OCI-LY7 (cell line): ENCODE measurements around the gene MRAS.

Experiments used
- EZH2phosphoT487 ChIP-seq: fragments of 200-600 bp; sonication (generic); IDR thresholded peaks from 2 replicates; pipeline ENCODE4 v1.6.1; 2018; ENCODE audit warnings: low read depth, borderline replicate concordance, mild to moderate bottlenecking, mixed run types, antibody characterized with exemption, low read length, moderate library complexity, mixed read lengths
- TF ChIP-seq, protein P1 (sequence below): fragments of 200-600 bp; sonication (generic); conservative IDR thresholded peaks from 2 replicates; pipeline ENCODE4 v1.5.1; 2014; ENCODE audit warnings: mild to moderate bottlenecking, antibody characterized with exemption, low read length, moderate library complexity, mixed read lengths

GRCh38 chr3:138405001-138405400 lies 56.6 kb downstream of the MRAS start:
- TF ChIP-seq, protein P1, sequence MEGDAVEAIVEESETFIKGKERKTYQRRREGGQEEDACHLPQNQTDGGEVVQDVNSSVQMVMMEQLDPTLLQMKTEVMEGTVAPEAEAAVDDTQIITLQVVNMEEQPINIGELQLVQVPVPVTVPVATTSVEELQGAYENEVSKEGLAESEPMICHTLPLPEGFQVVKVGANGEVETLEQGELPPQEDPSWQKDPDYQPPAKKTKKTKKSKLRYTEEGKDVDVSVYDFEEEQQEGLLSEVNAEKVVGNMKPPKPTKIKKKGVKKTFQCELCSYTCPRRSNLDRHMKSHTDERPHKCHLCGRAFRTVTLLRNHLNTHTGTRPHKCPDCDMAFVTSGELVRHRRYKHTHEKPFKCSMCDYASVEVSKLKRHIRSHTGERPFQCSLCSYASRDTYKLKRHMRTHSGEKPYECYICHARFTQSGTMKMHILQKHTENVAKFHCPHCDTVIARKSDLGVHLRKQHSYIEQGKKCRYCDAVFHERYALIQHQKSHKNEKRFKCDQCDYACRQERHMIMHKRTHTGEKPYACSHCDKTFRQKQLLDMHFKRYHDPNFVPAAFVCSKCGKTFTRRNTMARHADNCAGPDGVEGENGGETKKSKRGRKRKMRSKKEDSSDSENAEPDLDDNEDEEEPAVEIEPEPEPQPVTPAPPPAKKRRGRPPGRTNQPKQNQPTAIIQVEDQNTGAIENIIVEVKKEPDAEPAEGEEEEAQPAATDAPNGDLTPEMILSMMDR: no peak
- no peak for TF ChIP-seq EZH2phosphoT487
